H1 (cell line): ENCODE results near the gene ACTG1. TPM values are rescaled to one million over a fixed set of nuclear protein-coding genes. Genes with fewer than 3 reads are reported as not detected.

Source experiments
- ASH2L ChIP-seq: fragments of 200-600, 300-600 bp; sonication (generic); IDR thresholded peaks from one replicate; pipeline ENCODE4 v1.7.1; 2017; ENCODE audit warnings: low read length
- CBX8 ChIP-seq: fragments of 300-800, 300-1000 bp; sonication (generic); IDR thresholded peaks from 2 replicates; pipeline ENCODE4 v1.7.1; 2016; ENCODE audit warnings: low read depth, low read length, borderline replicate concordance
- EGR1 ChIP-seq: IDR thresholded peaks from 2 replicates; pipeline ENCODE4 v1.6.1; 2011; ENCODE audit warnings: low read depth, low read length, borderline replicate concordance
- FOSL1 ChIP-seq: IDR thresholded peaks from 2 replicates; pipeline ENCODE4 v1.6.1; 2011; ENCODE audit warnings: mild to moderate bottlenecking, low read depth, low read length, moderate library complexity; ENCODE audit not compliant: insufficient read depth
- HDAC6 ChIP-seq: IDR thresholded peaks from one replicate; pipeline ENCODE4 v1.7.1; 2012; ENCODE audit warnings: low read depth, mild to moderate bottlenecking, inconsistent platforms, low read length, moderate library complexity
- POU5F1 ChIP-seq: IDR thresholded peaks from 2 replicates; pipeline ENCODE4 v1.6.1; 2011; ENCODE audit warnings: low read depth, mild to moderate bottlenecking, low read length, moderate library complexity
- SIX5 ChIP-seq: IDR thresholded peaks from 2 replicates; pipeline ENCODE4 v1.6.1; 2011; ENCODE audit warnings: mild to moderate bottlenecking, low read depth, low read length
- TAF1 ChIP-seq: IDR thresholded peaks from 2 replicates; pipeline ENCODE4 v1.6.1; 2011; ENCODE audit warnings: mild to moderate bottlenecking, low read depth, low read length
- TCF12 ChIP-seq: IDR thresholded peaks from 2 replicates; pipeline ENCODE4 v1.6.1; 2011; ENCODE audit warnings: low read depth, mild to moderate bottlenecking, low read length
- polyA plus RNA-seq, 7 experiments: library from polyadenylated mRNA; depleted of rRNA in 3 of 7; stranded (reverse) in 5 of 7; unstranded in 2 of 7; fragments of >200 nt in 5 of 7; fragments of 200-250 nt in 2 of 7; gene quantifications; 1 replicate in 5 of 7; 2 replicates in 1 of 7; 4 replicates in 1 of 7; pipeline versions ENCODE4 v1.2.1 to v1.2.3, GENCODE V29; 2011 to 2013; ENCODE audit warnings: missing spikeins in 2 of 7, mixed read lengths in 2 of 7
- total RNA-seq: library from RNA; stranded (reverse); fragmentation: NEBNext Ultra II Directional; extraction: Animal tissue kit (Norgen Biotek cat#: 25700); gene quantifications from 2 replicates; pipeline ENCODE4 v1.2.1, GENCODE V29; 2021

The ACTG1 gene
- total and polyA plus RNA-seq, 2 of the 8 experiments (the other 6 are each of a cell fraction or from before 2014, with no cell fraction given) = 3,535 to 5,010 TPM

DNA sequence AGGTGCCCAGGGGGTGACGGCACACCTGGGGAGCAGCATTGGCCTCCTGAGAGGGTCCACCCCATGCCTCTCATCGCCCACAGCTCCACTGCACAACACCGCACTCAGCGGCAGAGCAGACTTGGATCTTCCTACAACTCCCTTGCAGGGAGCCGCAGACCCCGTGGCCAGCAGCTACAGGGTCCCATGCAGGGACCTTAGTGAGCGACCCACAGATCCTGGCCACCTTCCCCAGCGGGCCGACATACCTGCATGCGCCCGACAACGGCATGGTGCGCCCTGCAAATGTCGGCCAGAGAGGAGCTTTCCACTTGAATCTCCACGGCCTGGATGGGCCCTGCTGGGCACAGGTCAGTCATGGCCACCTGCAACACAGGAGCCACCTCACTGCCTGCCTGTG lies 31.2 kb upstream of the ACTG1 start (continued):
- TF ChIP-seq SIX5 = no peak
- no peak for TF ChIP-seq POU5F1
- no peak for TF ChIP-seq FOSL1
- no peak for TF ChIP-seq TCF12
- TF ChIP-seq CBX8 = no peak
- no peak for TF ChIP-seq HDAC6
- TF ChIP-seq TAF1 = no peak
- no peak for TF ChIP-seq EGR1
- no peak for TF ChIP-seq ASH2L
